ENCODE data around the gene ADAM12.

The ADAM12 gene

DNA sequence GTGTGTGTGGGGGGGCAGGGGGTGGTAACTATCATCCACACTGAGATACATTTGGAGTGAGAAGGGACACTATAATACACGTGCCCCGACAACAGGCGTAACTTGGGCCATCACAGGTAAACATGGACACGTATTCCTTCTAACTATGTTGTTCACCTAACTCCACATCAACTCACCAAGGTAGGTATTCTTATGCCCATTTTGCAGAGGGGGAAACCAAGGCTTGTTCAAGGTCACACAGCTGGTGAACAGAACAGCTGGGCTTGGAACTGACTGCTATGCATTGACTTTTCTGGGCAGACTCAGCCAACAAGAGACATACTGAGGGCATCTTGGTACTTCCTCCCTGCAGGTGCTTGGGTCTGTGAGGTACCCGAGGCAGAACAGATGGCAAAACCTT, 170.1 kb downstream of the ADAM12 start:
- TF ChIP-seq, protein P1, sequence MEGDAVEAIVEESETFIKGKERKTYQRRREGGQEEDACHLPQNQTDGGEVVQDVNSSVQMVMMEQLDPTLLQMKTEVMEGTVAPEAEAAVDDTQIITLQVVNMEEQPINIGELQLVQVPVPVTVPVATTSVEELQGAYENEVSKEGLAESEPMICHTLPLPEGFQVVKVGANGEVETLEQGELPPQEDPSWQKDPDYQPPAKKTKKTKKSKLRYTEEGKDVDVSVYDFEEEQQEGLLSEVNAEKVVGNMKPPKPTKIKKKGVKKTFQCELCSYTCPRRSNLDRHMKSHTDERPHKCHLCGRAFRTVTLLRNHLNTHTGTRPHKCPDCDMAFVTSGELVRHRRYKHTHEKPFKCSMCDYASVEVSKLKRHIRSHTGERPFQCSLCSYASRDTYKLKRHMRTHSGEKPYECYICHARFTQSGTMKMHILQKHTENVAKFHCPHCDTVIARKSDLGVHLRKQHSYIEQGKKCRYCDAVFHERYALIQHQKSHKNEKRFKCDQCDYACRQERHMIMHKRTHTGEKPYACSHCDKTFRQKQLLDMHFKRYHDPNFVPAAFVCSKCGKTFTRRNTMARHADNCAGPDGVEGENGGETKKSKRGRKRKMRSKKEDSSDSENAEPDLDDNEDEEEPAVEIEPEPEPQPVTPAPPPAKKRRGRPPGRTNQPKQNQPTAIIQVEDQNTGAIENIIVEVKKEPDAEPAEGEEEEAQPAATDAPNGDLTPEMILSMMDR (IDR thresholded peaks at IDR 0.05; ENCODE audit: low read depth, low read length, missing control alignments), result no peak
- no peak overlapping the region for H3K4me3 ChIP-seq (replicated peaks; ENCODE audit: low read depth, low read length)
- DNase-seq (ENCODE audit: extremely low read depth, low read depth), result no peak

DNA sequence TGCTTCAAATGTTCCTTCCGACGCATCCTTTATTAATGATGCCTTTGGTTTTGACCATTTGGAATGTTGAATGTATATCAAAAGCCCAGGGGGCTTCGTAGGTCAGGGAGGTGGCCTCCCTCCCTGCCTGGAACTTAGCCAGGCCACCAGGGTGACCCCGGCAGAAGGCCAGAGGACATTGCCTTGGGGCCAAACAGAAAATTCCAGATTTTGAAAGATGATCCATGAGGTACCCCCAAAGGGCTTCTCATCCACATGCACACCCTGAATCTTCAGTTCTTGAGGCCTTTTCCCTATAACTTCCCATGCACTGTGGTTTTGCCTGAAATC, 171.7 kb downstream of the ADAM12 start:
- DNase-seq (ENCODE audit: extremely low read depth, low read depth), result no peak

DNA sequence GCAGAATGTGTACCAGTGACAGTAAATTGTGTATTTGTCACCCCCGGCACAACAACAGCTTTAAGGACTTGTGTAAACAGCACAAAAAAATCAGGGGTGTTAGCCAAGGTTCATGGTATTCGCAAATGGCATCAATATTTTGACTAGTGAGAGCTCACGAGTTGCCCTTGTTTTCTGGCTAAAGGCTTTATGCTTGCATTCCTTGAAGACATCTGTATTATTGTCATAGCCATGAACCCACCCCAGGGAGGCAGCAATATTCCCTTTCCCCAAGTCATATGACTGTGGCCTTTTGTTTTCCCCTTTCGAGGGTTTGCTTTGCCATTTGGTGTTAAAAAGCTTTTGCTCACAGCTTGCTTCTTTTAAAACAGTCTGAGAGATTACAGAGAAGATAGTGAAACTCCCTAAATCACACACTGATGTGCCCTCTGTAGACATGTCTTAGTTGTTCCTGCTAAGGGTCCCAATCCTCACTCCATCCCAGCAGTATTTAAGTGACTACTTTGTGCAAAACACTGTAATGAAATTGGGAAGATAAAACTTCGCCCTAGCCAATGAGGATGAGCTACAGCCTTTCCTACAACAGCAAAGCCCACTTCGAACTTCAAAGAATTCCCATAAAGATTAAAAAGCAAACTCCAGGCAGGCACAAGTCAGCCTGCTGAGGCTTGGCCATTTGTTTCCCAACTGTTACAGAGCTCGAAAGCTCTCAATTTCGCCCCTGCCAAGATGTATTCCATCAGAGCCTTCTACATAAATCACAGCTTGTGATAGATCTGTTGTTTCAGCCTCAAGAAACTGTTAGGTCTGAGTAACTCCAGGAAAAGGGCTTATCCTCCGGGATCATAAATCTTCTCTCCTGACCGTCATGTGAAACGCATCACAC, 172.3 kb downstream of the ADAM12 start:
- TF ChIP-seq, protein P1 (IDR thresholded peaks at IDR 0.05; ENCODE audit: low read depth, low read length, missing control alignments), result no peak
- no peak overlapping the region for H3K4me3 ChIP-seq (replicated peaks; ENCODE audit: low read depth, low read length)
- DNase-seq (ENCODE audit: extremely low read depth, low read depth), result no peak

More for the DNA sequence above, 171.7 kb downstream of the ADAM12 start:
- no peak overlapping the region for H3K4me3 ChIP-seq (replicated peaks; ENCODE audit: low read depth, low read length)
- TF ChIP-seq, protein P1 (IDR thresholded peaks at IDR 0.05; ENCODE audit: low read depth, low read length, missing control alignments), result no peak

DNA sequence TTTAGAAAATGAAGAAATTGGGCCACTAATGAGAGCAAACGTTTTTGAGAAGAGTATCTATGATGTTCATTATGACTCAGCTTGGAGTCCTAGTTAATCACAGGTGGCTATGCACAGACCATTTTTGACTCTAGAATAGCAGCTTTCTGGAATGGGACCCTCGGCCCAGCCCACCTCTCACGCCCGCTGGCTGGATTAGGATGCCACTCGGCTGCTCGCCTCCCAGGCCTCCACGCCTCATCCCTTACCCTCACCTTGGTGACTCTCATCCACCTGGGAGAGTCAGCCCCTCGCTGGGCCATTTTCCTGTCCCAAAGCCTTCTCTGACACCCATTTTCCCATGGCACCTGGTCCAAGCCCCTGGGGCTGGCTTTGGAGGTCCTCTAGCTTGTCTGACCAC, 173.6 kb downstream of the ADAM12 start:
- TF ChIP-seq, protein P1 (IDR thresholded peaks at IDR 0.05; ENCODE audit: low read depth, low read length, missing control alignments), result no peak
- no peak for DNase-seq (ENCODE audit: extremely low read depth, low read depth)
- no peak overlapping the region for H3K4me3 ChIP-seq (replicated peaks; ENCODE audit: low read depth, low read length)

DNA sequence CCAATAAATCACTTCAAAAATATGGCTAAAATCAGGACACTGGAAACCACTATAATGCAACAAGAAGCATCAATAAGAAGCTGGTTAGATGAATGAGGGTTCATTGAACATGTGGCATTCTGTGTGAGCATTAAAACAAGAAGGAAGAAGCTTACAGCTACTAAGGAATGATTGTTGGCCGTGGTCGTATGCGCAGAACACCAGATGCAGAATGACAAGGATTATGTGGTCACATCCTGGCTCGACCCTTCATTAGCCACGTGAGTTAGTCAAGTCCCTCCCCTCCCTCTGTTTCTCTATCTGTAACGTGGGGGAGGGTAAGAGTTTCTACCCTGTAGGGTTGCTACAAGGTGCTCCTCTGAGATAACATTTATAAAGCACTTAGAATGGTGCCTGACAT, 174.3 kb downstream of the ADAM12 start:
- H3K4me3 ChIP-seq (replicated peaks; ENCODE audit: low read depth, low read length), result no peak overlapping the region
- TF ChIP-seq, protein P1 (IDR thresholded peaks at IDR 0.05; ENCODE audit: low read depth, low read length, missing control alignments), result no peak
- no peak for DNase-seq (ENCODE audit: extremely low read depth, low read depth)

DNA sequence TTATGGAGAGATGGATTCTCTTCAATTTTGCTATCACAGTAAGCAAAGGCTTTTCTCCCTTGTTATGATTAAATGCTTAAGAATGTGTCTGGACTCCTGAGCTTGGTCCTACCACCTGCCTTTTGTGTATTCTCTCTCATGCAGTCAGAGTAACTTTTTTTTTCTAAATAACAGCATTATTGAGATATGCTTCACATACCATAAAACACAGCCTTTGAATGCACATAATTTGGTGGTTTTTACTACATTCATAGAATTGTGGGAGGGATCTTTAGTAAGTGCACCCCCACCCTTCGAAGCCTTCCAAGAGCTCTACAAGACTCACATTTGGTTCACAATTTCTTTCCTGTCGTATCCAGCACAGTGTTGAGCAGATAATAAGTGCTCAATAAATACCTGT, 175.5 kb downstream of the ADAM12 start:
- TF ChIP-seq, protein P1 (IDR thresholded peaks at IDR 0.05; ENCODE audit: low read depth, low read length, missing control alignments), result no peak
- no peak for DNase-seq (ENCODE audit: extremely low read depth, low read depth)
- no peak overlapping the region for H3K4me3 ChIP-seq (replicated peaks; ENCODE audit: low read depth, low read length)
